ENCODE data around the gene CASP2. TPM values are rescaled to one million over a fixed set of nuclear protein-coding genes. Genes with fewer than 3 reads are reported as not detected.
A peak's percentile ranks its signal among the peaks of the same experiment; 100 is the strongest.

Gene CASP2
- total and polyA plus RNA-seq, 4 donors = 14.2 to 28.5 (median 19.8) TPM

GRCh38 chr7:143355450-143356385 lies 67.6 kb downstream of the CASP2 start:
- H3K4me3 ChIP-seq (ENCODE audit: low read depth, low read length) = no peak overlapping the region
- H3K9me3 ChIP-seq (ENCODE audit: control insufficient read depth, insufficient read depth, low read length) = no peaks in the 10 kb centered on the region
- no peaks in the 10 kb centered on the region for H3K27me3 ChIP-seq (ENCODE audit: control insufficient read depth, insufficient read depth, low read length)
- H3K36me3 ChIP-seq (ENCODE audit: control insufficient read depth, insufficient read depth, low read length) = peaks cover 52% of the 10 kb centered on the region
- WGBS (ENCODE audit: insufficient coverage) = 78% methylated on average over 11 of the region's 16 CpGs
- H3K27ac ChIP-seq (ENCODE audit: low read depth, low read length) = peak overlapping the region; percentile 57
- peak in 1 of 6 donors; percentile 72 for DNase-seq (ENCODE audit: low read depth in 4 of 6, low spot score in 6 of 6)
- peaks cover 33% of the 10 kb centered on the region for H3K4me1 ChIP-seq (ENCODE audit: control insufficient read depth, insufficient read depth, low read length)

GRCh38 chr7:143356414-143357050 lies 68.4 kb downstream of the CASP2 start:
- no peaks in the 10 kb centered on the region for H3K27me3 ChIP-seq (ENCODE audit: control insufficient read depth, insufficient read depth, low read length)
- no peak for DNase-seq (ENCODE audit: low read depth in 4 of 6, low spot score in 6 of 6)
- 93% methylated on average over 13 of the region's 13 CpGs for WGBS (ENCODE audit: insufficient coverage)
- H3K27ac ChIP-seq (ENCODE audit: low read depth, low read length) = no peak overlapping the region
- H3K4me3 ChIP-seq (ENCODE audit: low read depth, low read length) = no peak overlapping the region
- H3K9me3 ChIP-seq (ENCODE audit: control insufficient read depth, insufficient read depth, low read length) = no peaks in the 10 kb centered on the region
- H3K36me3 ChIP-seq (ENCODE audit: control insufficient read depth, insufficient read depth, low read length) = peaks cover 52% of the 10 kb centered on the region
- peaks cover 42% of the 10 kb centered on the region for H3K4me1 ChIP-seq (ENCODE audit: control insufficient read depth, insufficient read depth, low read length)

Small RNA genes lying within 50 kb of the gene (small RNA-seq; reads per million reads assigned to genes)
- gene RN7SL481P (ENCODE audit: low replicate concordance) (not detected), gene RN7SL535P (ENCODE audit: low replicate concordance) (not detected)

Other genes starting within 250 kb of the CASP2 start
- gene OR6V1, start 236.0 kb upstream of the CASP2 start, total RNA-seq = not detected
- not detected for gene OR6V1, start 236.0 kb upstream of the CASP2 start, polyA plus RNA-seq (ENCODE audit: insufficient read length in 2 of 2)
- not detected for gene PIP, start 156.3 kb upstream of the CASP2 start, total RNA-seq
- gene PIP, start 156.3 kb upstream of the CASP2 start, polyA plus RNA-seq (ENCODE audit: insufficient read length in 2 of 2) = not detected
- not detected for gene TAS2R39, start 104.9 kb upstream of the CASP2 start, total RNA-seq
- not detected for gene TAS2R39, start 104.9 kb upstream of the CASP2 start, polyA plus RNA-seq (ENCODE audit: insufficient read length in 2 of 2)
- not detected for gene TAS2R40, start 66.3 kb upstream of the CASP2 start, total RNA-seq
- not detected for gene TAS2R40, start 66.3 kb upstream of the CASP2 start, polyA plus RNA-seq (ENCODE audit: insufficient read length in 2 of 2)
- 100 to 1,000 TPM in 1 of 2 donors, 10 to 100 TPM in 1; 58.2 to 131 TPM for gene GSTK1, start 24.9 kb upstream of the CASP2 start, total RNA-seq
- 10 to 100 TPM; 84.6 to 91.7 TPM for gene GSTK1, start 24.9 kb upstream of the CASP2 start, polyA plus RNA-seq (ENCODE audit: insufficient read length in 2 of 2)
- 1 to 10 TPM in 1 of 2 donors, under 1 TPM in 1; 0.59 to 2.2 TPM for gene TMEM139, start 3.4 kb upstream of the CASP2 start, total RNA-seq
- gene TMEM139, start 3.4 kb upstream of the CASP2 start, polyA plus RNA-seq (ENCODE audit: insufficient read length in 2 of 2) = 1 to 10 TPM; 1.3 to 2.2 TPM
- gene CLCN1, start 27.8 kb downstream of the CASP2 start, total RNA-seq = under 1 TPM in 1 of 2 donors, not detected in 1; 0.28 TPM
- gene CLCN1, start 27.8 kb downstream of the CASP2 start, polyA plus RNA-seq (ENCODE audit: insufficient read length in 2 of 2) = under 1 TPM; 0.06 to 0.68 TPM
- gene FAM131B, start 74.4 kb downstream of the CASP2 start, total RNA-seq = 10 to 100 TPM; 26.7 to 53.5 TPM
- gene FAM131B, start 74.4 kb downstream of the CASP2 start, polyA plus RNA-seq (ENCODE audit: insufficient read length in 2 of 2) = 100 to 1,000 TPM; 108 to 112 TPM
- gene ZYX, start 93.0 kb downstream of the CASP2 start, total RNA-seq = 10 to 100 TPM; 18.3 to 37.2 TPM
- 100 to 1,000 TPM; 159 to 169 TPM for gene ZYX, start 93.0 kb downstream of the CASP2 start, polyA plus RNA-seq (ENCODE audit: insufficient read length in 2 of 2)
- gene EPHA1, start 120.5 kb downstream of the CASP2 start, total RNA-seq = under 1 TPM; 0.89 to 0.94 TPM
- gene EPHA1, start 120.5 kb downstream of the CASP2 start, polyA plus RNA-seq (ENCODE audit: insufficient read length in 2 of 2) = 1 to 10 TPM; 3.6 to 6.6 TPM
- not detected for gene TAS2R60, start 155.1 kb downstream of the CASP2 start, total RNA-seq
- not detected for gene TAS2R60, start 155.1 kb downstream of the CASP2 start, polyA plus RNA-seq (ENCODE audit: insufficient read length in 2 of 2)
- not detected for gene TAS2R41, start 189.5 kb downstream of the CASP2 start, total RNA-seq
- gene TAS2R41, start 189.5 kb downstream of the CASP2 start, polyA plus RNA-seq (ENCODE audit: insufficient read length in 2 of 2) = not detected